Stomach (tissue), 4 donors: ENCODE results near the gene CCR1.

Experiments
- POLR2A ChIP-seq, 4 donors: fragments of 450-650 bp; IDR thresholded peaks; one replicate each; pipeline ENCODE4 v1.6.1; 2016; ENCODE audit warnings: antibody characterized with exemption in 4 of 4, control low read depth in 2 of 4, mild to moderate bottlenecking in 1 of 4, moderate library complexity in 1 of 4
- POLR2AphosphoS5 ChIP-seq, 3 donors: sonication (generic); formaldehyde crosslinking; IDR thresholded peaks; one replicate each; pipeline ENCODE4 v1.6.1; 2016; ENCODE audit warnings: antibody characterized with exemption in 3 of 3
- TF ChIP-seq, protein P1 (sequence below), 7 experiments: fragments of 450-650 bp in 4 of 7; fragments of 200-600 bp in 3 of 7; sonication (generic) in 3 of 7; IDR thresholded peaks; one replicate each; pipeline ENCODE4 v1.5.1; 2016 to 2019; ENCODE audit warnings: antibody characterized with exemption in 7 of 7, control low read depth in 2 of 7, mild to moderate bottlenecking in 1 of 7

- TF ChIP-seq, protein P1, sequence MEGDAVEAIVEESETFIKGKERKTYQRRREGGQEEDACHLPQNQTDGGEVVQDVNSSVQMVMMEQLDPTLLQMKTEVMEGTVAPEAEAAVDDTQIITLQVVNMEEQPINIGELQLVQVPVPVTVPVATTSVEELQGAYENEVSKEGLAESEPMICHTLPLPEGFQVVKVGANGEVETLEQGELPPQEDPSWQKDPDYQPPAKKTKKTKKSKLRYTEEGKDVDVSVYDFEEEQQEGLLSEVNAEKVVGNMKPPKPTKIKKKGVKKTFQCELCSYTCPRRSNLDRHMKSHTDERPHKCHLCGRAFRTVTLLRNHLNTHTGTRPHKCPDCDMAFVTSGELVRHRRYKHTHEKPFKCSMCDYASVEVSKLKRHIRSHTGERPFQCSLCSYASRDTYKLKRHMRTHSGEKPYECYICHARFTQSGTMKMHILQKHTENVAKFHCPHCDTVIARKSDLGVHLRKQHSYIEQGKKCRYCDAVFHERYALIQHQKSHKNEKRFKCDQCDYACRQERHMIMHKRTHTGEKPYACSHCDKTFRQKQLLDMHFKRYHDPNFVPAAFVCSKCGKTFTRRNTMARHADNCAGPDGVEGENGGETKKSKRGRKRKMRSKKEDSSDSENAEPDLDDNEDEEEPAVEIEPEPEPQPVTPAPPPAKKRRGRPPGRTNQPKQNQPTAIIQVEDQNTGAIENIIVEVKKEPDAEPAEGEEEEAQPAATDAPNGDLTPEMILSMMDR (IDR thresholded peaks at IDR 0.05) = no peak
- TF ChIP-seq POLR2A (IDR thresholded peaks at IDR 0.05) (no peak), POLR2AphosphoS5 (IDR thresholded peaks at IDR 0.05) (no peak)
Measured at GRCh38 chr3:46236294-46237054, 28.4 kb upstream of the CCR1 start.
